Body of pancreas (tissue), 4 donors: ENCODE measurements around the gene CAPN5. TPM values are rescaled to one million over a fixed set of nuclear protein-coding genes. Genes with fewer than 3 reads are reported as not detected.

Experiments used
- ATAC-seq: fragments of 150-250 bp; one replicate; pipeline ENCODE4 v1.9.1; 2016
- DNase-seq, 4 donors: peaks; one replicate each; pipeline ENCODE4 v3.0.0-alpha.2; 2019
- H3K27ac ChIP-seq, 4 donors: fragments of 200-600 bp; sonication (generic); 1 replicate in 3 of 4; 2 replicates in 1 of 4; pipeline versions ENCODE4 v1.5.1 to v1.6.1; 2016 to 2019; ENCODE audit warnings: mild to moderate bottlenecking in 1 of 4, mixed read lengths in 1 of 4, moderate library complexity in 1 of 4
- H3K27me3 ChIP-seq, 2 donors: fragments of 200-600 bp; sonication (generic); one replicate each; pipeline ENCODE4 v1.6.0; 2016; ENCODE audit warnings: mild to moderate bottlenecking in 1 of 2
- H3K36me3 ChIP-seq, 2 donors: fragments of 200-600 bp; sonication (generic); replicated peaks in 1 of 2; 2 replicates each; pipeline ENCODE4 v1.5.1; 2016; ENCODE audit warnings: low read depth in 2 of 2; ENCODE audit not compliant: insufficient read depth in 1 of 2
- H3K4me1 ChIP-seq: fragments of 200-600 bp; sonication (generic); one replicate; pipeline ENCODE4 v1.6.0; 2016
- H3K4me3 ChIP-seq, 2 donors: fragments of 200-600 bp; sonication (generic); 1 replicate in 1 of 2; 2 replicates in 1 of 2; pipeline ENCODE4 v1.5.1; 2016 to 2019
- H3K9me3 ChIP-seq, 3 donors: fragments of 200-600 bp; sonication (generic); 1 replicate in 2 of 3; 2 replicates in 1 of 3; pipeline ENCODE4 v1.5.1; 2016
- CTCF ChIP-seq, 7 experiments: fragments of 450-650 bp in 4 of 7; fragments of 200-600 bp in 3 of 7; sonication (generic) in 3 of 7; IDR thresholded peaks; one replicate each; pipeline ENCODE4 v1.5.1; 2016 to 2019; ENCODE audit warnings: antibody characterized with exemption in 7 of 7
- POLR2A ChIP-seq, 3 donors: fragments of 450-650 bp; IDR thresholded peaks; one replicate each; pipeline ENCODE4 v1.6.1; 2016; ENCODE audit warnings: antibody characterized with exemption in 3 of 3, mild to moderate bottlenecking in 2 of 3
- WGBS, 2 donors: methylation state at CpG; one replicate each; pipeline ENCODE4 v1.1.5; 2017; 5-methylcytosine and 5-hydroxymethylcytosine counted together
- intact Hi-C: fragments of 100-400 bp; cut with DNase I; formaldehyde crosslinking; loops from one replicate; pipeline ENCODE4 v1.15.1; 2023
- total RNA-seq, 2 donors: library from RNA; depleted of rRNA; stranded (reverse); fragments of >200 nt; gene quantifications; one replicate each; pipeline ENCODE4 v1.1.0, GENCODE V29; 2016

The CAPN5 gene
- total RNA-seq, 2 donors from 2014 or later: 7.8 to 13.8 TPM

- 83 to 90% methylated on average over 4 of the region's 4 CpGs for WGBS, 2 donors
- no peaks in the 10 kb centered on the region for H3K27me3 ChIP-seq
- TF ChIP-seq CTCF (IDR thresholded peaks at IDR 0.05) (no peak), POLR2A (IDR thresholded peaks at IDR 0.05) (no peak)
- no peaks in the 10 kb centered on the region for H3K36me3 ChIP-seq
- H3K9me3 ChIP-seq: no peaks in the 10 kb centered on the region
- DNase-seq: no peak
- no peak overlapping the region for H3K27ac ChIP-seq
- no peak overlapping the region for H3K4me3 ChIP-seq
- no peak for ATAC-seq
- intact Hi-C loops: no loop called here
- peaks cover 60% of the 10 kb centered on the region for H3K4me1 ChIP-seq
Measured at GRCh38 chr11:77064648-77065217, 2.0 kb upstream of the CAPN5 start.

- 41 to 75% methylated on average over 6 to 14 of the region's 14 CpGs for WGBS, 2 donors
- Histone ChIP-seq H3K4me3 (no peak overlapping the region), H3K27ac (peak overlapping the region; percentile 61 to 83 (median 80)), H3K4me1 (peaks cover 53% of the 10 kb centered on the region), H3K9me3 (no peaks in the 10 kb centered on the region), H3K27me3 (no peaks in the 10 kb centered on the region), H3K36me3 (no peaks in the 10 kb centered on the region)
- intact Hi-C loops: no loop called here
- TF ChIP-seq CTCF (IDR thresholded peaks at IDR 0.05) (no peak), POLR2A (IDR thresholded peaks at IDR 0.05) (no peak)
- ATAC-seq (no peak), DNase-seq (peak; percentile 26 to 44 (median 38))
Measured at GRCh38 chr11:77065878-77066228, 918 bp upstream of the CAPN5 start.

- ATAC-seq (no peak), DNase-seq (no peak)
- intact Hi-C loops: no loop called here
- Histone ChIP-seq H3K4me1 (peaks cover 52% of the 10 kb centered on the region), H3K27me3 (no peaks in the 10 kb centered on the region), H3K4me3 (no peak overlapping the region), H3K9me3 (no peaks in the 10 kb centered on the region), H3K27ac (no peak overlapping the region), H3K36me3 (no peaks in the 10 kb centered on the region)
- WGBS, 2 donors: 82 to 83% methylated on average over 7 to 8 of the region's 8 CpGs
- TF ChIP-seq CTCF (IDR thresholded peaks at IDR 0.05): no peak
Measured at GRCh38 chr11:77067861-77068443, 1.2 kb downstream of the CAPN5 start.

GRCh38 chr11:77068457-77069335, 1.9 kb downstream of the CAPN5 start:
- H3K27ac ChIP-seq: no peak overlapping the region
- no peaks in the 10 kb centered on the region for H3K27me3 ChIP-seq
- TF ChIP-seq POLR2A (IDR thresholded peaks at IDR 0.05) (no peak), CTCF (IDR thresholded peaks at IDR 0.05) (no peak)
- no peaks in the 10 kb centered on the region for H3K36me3 ChIP-seq
- peaks cover 52% of the 10 kb centered on the region for H3K4me1 ChIP-seq
- no peak overlapping the region for H3K4me3 ChIP-seq
- WGBS, 2 donors: 87 to 90% methylated on average over 7 of the region's 7 CpGs
- no peaks in the 10 kb centered on the region for H3K9me3 ChIP-seq
- intact Hi-C loops: no loop called here
- DNase-seq: no peak
- no peak for ATAC-seq
